Activated naive CD4-positive, alpha-beta T cell (primary cell): ENCODE data around the gene CD82.

ENCODE experiments used
- DNase-seq, 4 experiments: peaks; one replicate each; lab custom pipeline; 2025; lab: John Stamatoyannopoulos, UW

Gene CD82

DNA sequence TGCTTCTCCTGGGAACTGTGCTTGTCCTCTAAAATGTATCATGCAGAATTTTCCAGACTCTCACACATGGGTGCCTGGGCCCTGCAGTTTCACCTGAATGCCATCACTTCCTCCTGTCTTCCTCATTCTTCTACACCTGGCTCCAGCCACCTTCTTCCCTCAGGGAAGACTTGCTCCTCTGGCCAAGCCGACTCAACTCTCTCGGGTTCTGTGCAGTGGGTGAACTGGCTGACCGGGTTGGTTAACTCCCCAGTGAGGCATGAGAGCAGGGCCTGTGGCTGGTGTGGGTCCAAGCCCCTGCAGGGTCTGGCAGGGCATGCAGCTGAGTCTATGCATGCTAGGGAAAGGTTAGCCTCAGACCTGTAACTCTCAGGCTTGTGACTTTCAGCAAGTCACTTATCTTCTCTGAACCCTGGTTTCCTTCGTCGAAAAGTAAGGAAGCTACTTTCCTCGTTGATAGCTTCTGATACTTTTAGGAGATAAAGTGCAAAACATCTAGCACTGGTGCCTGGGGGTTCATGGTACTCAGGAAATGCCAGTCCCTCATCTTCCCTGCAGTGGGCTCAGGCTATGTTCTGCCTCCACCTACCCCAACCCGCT, 11.9 kb downstream of the CD82 start:
- DNase-seq = no peak

DNA sequence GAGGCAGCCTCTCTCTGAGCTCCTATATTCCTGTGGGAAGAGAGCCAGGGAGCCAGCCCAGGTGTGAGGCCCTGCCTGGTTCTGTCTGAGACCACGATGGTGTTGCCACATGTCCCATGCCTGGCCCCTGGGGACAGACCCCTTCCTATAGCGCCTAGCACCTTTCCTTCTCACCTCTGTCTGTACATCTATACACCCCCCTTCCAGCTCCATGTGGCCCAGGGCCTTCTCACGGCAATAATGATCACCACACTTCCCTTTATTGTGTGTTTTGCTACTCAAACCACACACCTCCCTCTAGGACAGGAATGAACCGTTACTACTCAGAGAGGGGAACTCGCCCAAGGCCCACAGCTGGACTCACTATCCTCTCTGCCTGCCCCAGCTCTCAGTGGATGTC, 12.8 kb downstream of the CD82 start:
- no peak for DNase-seq

DNA sequence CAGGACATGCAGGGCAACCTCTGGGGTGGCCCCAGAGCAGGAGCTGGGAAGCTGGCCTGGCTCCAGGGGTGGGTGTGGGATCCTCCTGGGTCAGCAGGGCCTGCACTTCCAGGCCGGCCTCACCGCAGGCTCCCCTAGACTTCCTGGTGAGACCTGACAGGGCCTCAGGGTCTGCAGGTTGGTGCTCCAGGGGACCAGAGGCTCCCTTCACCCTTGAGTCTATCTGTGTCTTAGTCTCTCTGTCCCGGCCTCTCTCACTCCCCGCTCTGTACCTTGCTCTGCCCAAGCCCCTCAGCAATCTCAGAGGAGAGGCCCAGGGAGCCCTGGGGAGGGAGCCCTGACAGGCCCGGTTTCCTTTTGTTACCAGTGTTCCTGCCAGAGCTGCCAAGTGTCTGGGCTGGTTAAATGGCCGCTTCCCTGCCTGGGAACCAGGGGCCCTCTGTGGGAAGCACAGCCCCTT, 13.9 kb downstream of the CD82 start:
- no peak for DNase-seq

DNA sequence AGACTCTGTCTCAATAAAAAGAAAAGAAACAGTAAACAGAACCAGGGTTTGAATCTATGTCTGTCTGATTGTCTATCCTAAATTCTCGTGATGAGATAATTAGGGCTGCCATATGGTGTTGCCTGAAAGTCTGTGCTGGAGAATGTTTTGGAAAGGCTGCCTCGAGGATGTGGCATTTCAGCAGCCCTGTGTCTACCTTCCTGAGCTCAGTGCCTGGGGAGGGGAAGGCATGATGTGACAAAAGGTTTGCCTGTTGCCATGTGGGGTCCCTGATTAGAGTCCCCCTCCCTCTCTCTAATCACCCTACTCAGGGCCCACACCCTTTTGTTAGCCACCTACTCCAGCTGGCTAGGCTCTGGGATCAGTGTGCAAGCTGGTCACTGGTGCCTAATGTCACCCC, 15.2 kb downstream of the CD82 start:
- no peak for DNase-seq

DNA sequence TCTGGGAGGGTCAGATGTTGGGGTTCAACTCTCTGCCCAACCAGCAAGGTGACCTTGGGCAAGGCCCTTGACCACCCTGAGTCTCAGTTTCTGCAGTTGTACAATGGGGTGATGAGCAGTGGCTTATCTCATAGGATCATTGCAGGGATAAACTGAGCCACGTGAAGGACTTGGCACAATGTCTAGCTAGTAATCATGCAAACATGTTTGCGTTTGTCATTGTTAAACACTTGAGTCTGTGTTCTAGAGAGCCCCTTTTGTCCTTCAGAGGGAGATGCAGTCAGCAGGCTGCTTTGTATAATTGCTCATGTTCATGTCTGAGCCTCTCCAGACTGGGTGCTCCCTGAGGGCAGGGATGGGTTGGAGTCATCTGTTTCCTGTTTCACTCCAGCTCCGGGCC, 15.8 kb downstream of the CD82 start:
- DNase-seq = no peak

DNA sequence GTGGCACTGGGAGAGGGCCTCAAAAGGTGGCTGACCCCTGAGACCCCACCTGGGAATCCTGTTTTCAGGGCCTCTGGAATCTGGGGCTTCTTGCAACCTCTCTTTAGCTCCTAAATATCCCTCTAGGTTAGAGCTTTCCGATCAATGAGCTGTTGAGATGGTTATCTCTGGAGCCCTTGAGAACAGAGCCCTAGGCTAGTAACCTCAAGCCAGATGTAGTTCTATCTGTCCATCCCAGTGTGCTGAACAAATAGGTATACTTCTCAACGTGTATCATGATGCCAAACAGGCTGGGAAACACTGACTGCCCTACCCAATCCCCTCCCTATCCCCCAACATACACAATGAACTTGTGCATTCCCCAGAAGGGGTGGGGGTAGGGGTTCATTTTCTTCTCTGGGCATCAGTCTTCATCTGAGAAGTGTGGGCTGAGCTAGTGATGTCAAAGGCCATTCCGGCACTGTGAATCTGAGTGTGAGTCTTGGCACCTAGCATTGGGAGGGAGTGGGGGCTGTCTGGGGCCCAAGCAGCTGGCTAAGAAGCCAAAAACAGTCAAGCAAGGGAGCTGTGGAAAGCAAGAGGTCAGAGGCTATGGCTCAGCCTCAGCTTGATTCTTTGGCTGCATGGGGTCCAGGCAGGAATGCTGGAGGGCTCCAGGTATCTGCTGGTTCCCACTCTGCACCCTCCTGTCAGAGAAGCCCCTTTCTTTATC, 17.3 kb downstream of the CD82 start:
- DNase-seq = no peak

DNA sequence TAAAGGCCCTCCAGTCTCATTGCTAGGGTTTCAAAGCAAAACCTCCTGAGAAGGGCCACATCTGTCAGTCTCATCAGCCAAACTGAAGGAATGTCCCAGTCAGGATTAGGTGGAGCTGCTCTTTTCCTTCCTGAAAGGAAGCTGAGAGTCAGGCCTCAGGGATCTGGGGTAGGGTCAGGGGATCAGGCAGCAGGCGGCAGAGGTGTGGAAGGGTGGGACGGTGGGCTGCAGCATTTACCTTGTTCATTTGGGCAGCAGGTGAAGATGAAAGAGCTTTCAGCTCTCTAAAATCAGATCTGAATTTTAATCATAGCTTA, 17.8 kb downstream of the CD82 start:
- DNase-seq = no peak

DNA sequence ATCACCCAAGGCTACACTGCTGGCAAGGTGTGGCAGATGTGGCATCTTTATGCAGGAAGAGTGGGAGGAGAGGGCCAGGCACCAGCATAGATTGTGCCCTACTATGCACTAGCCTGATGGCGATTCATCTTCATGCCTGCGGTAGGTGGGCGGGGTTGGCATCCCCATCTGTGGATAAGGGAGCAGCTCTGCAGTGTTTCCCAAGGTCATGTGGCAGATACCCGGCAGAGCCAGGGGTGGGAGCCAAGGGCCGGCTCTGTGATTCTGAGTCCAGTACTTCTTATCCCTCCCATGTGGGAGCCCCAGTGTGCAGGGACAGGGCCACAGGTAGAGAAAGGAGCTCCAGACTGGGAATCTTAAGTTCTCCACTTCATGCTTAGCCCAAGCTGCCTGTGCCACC, 20.0 kb downstream of the CD82 start:
- DNase-seq = no peak

DNA sequence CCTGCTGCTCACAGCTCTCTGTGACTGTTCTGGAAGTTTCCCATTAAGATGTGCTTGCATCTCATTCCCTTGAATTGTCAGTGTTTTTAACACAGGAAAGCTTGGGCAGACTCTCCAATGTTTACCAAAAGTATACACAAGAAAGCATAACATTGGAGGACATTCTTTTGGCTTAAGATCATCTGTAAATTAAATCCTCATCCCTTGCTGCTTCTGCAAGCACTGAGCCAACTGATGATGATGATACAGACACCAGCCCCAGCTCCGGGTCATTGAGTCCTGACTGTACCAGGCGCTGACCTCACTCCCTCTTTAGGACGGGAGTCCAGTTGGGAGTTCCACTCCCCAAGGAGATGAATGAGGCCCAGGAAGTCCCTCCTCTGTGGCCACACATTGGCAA, 23.8 kb downstream of the CD82 start:
- DNase-seq = no peak

DNA sequence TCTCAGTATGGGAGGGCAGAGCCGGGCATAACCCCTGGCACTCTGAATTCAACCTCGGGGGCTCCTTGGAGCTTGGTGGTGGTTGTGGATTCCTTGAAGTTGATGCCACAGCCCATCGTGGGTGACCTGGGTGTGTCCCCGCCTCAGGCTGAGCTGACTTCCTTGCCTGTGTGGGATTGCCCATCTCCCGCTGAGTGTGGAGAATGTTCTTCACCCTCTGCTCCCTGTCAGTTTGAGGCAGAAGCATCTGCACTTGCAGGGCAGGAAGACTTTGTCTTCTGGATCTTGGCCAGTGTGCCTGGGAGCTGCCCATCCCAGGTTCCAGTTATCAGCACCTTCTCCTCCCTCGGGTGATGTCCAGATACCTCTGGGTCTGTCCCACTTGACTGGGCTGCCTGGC, 25.3 kb downstream of the CD82 start:
- DNase-seq = no peak

DNA sequence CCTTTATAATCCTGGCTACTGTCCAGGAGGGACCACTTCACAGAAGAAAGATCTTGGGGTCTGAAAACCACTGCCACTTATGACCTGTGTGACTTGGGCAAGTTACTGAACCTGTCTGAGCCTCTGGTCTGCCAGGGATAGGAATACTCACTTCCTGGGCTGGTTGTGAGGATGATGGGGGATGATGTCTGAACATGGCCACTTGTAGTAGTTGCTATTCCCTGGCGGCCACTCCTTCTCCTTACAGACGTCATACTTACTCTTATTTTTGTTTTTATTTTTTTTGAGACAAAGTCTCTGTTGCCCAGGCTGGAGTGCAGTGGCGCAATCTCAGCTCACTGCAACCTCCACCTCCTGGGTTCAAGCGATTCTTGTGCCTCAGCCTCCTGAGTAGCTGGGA, 26.1 kb downstream of the CD82 start:
- no peak for DNase-seq

DNA sequence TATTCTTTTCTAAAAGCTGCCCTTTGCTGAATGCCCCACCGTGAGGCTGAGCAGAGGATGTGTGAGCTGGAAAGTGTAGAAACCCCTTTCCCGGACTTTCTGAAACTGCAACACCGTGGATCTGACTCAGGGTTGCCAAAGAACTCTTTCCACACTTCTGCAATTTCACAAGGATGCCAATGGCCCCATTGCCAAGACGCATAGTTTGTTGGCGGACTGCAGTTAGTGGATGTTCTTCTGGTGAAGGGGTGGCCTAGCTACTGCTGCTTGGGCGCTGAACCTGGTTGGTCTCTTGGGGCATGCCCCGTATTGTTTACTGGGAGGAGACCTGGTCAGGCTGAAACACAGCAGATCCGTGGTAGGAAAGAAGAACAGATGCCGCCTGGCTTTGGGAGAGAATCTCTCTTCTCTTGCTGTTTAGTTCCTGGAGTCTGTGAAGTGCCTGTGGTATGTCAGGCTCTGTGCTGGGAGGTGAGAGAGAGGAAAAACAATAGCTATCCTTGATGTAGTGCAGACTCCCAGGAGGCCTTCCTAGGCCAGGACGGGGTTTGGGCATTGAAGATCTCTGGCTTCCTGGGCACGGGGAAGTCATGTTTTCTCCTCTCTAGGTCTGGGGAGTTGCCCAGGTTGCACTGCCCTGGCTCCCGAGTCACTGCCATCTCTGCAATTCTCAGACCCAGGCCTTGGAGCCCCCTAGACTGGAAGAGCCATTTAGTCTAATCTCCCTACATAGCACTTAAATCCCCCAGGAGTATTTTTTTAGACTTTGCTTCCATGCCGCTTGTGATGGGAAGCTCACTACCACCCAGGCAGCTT, 26.9 kb downstream of the CD82 start:
- DNase-seq = no peak

DNA sequence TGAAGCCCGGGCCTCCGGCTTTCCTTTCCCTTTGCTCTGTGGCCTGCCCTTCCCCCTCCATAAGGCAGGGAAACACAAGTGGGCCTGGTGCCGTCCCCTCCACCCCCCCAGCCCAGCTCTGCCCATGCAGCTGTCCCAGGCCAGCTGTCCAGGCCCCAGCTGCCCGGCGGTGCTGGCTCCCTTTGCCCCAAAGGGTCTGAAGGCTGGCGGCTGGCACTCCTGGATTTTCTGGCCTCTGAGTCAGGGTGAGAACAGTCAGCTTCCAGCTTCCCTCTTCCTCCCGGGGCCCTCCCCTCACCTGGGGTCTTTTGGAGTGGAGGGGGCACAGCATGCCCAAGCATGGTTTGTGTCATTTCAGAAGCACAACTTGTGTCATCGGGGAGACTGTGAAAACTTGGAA, 27.8 kb downstream of the CD82 start:
- no peak for DNase-seq

DNA sequence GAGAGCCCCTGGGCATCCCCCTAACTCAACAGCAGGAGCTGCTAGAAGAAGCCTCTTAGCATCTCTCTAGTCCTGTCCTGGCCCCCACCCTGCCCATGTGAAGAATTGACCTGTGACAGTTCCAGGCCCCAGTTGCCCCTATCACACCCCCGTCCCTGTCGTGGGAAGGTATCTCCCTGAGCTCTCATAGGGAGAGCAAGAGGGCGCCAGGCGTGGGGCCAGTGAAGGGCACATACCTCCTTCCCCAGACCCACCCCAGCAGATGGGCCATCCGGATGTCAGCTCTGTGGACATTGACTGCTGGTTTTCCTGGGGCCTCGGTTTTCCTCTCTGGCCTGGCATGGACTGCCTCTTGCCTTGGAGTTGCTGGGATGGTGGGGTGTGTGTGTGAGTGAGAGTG, 29.5 kb downstream of the CD82 start:
- DNase-seq = no peak

DNA sequence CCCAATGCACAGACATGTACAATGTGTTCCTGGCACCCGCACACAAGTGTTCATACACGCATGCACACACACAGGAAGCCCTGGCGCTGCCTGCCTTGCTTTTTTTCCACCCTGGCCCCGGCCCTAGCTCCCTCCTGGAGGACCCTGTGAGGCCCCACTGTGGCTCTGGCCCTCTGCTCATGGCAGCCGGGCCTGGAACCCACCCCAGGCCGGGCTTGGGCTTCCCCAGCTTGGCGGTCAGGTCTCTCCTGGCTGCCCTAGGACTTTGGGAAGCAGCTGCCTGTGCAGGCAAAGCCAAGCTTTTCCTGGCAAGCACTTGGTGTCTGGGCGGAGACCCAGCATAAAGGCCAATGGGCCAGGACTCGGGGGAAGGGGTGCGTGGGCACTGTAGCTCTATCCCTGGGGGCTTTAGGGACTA, 30.5 kb downstream of the CD82 start:
- DNase-seq = no peak

DNA sequence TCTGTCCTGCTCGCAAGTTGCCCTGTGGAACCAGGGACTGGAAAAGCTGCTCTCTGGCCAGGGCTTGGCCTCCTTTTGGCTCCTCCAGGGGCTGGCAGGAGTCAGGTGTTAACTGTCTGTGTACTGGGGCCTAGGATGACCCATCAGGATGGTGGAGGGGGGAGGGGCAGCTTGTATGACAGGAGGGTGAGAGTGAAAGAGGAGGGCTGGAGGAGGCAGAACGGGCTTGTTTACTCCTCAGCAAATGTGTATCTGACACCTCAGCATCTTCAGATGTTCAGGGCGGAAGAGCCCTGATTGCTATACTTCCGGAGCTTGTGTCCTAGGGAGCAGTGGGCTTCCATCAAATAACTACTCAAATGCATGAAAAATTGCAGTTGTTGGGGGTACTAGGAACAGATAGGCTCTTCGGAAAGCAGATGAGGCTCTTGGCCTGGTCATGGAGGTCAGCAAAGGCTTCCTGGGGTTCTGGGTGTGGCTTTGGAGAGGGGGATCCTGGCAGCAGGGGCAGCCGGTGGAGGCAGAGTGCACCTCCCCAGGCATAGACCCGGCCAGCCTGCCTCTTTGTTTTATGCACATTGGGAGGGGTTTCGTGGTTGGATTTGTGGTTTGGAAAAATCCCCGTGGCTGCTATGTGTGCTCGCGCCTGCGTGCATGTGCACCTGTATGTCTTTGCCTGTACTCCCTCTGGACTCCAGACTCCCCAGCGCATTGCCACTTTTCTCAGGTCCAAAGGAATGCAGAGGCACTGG, 31.2 kb downstream of the CD82 start:
- DNase-seq = no peak

DNA sequence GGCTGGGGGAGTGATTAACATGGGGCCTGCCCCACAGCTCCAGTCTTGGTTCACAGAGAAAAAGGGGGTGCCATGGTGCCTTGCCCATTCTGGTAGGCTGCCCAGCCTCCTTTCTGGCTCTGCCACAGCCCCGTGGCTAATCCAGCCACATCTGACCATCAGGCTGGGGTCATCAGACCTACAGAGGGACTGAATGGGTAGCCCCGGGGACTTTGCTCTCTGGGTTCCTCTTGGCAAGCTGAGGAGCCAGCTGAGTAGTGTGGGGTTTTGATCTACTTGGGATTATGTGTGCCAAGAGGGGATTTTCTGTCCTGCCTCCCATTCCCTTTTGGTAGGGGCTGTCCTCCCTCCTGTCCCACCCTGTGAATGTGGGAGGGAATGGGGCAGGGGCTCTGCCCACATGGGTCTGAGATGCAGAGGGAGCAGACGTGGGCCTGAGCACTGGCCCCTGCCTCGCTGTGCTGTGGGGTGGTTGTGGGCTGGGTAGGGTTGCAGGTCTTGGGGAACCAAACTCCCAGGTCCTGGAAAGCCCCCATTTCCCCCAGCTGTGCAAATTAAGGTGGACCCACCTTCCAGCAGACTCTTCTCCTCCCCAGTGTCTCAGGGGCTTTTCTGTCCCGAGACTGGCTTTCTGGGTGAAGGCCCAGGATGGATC, 32.0 kb downstream of the CD82 start:
- no peak for DNase-seq

DNA sequence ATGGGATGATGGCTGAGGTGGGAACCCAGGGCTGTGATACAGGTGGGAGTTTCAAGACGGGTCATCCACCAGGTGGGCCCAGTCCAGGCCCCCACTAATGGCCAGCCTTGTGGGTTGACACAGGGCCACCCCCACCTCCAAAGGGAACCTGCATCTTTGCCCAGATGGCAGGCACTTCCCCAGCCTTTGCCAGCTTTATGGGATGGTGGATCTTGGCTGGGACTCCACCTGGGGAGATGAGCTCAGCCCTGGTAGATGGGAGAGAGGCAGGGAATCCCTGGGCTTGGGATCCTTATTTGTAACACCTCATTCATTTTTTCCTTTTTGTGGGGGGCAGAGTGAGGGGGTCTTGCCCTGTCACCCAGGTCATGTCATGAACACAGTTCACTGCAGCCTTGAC, 33.4 kb downstream of the CD82 start:
- DNase-seq = no peak

DNA sequence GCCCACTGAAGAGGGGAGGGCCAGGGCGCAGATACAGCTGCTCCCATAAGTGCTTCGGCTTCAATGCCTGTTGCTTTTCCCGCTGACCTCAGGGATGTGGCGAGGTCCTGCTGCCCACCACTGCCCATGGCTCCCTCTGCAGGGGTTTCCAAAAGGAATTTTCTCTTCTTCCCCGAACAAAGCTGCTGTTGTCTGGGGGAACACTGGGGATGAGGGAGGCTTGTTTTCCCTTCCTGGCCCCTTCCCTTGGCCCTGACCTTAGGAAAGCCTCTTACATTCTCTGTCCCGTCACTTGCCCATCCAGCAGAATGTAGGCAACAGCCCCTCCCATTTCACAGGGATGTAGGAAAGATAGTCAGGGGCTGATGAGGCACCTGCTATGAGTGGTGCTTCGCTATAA, 34.8 kb downstream of the CD82 start:
- no peak for DNase-seq

DNA sequence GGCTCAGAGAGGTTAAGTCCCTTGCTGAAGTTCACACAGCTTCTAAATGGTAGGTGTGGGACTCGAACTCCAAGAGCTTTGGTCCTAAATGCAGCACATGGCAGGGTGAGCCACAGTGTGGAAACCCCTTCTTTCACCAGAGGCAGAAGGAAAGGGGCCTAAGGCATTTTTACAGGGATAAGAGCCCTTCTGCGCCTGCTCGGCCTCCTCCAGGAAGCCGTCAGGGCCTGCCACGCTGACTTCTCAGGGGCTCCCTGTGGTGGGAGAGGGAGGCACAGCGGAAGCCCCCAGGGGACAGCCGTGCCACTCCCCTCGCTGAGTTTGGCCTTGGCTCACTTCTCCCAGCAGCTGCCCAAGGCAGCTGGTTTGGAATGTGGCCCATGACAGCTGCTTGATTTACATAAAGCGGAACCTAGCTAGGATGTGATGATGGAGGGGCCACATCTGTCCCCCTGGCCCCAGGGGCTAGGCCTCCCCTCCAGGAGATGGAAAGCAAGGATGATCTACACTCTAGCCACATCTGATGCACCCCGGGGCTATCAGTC, 35.4 kb downstream of the CD82 start:
- DNase-seq = no peak

DNA sequence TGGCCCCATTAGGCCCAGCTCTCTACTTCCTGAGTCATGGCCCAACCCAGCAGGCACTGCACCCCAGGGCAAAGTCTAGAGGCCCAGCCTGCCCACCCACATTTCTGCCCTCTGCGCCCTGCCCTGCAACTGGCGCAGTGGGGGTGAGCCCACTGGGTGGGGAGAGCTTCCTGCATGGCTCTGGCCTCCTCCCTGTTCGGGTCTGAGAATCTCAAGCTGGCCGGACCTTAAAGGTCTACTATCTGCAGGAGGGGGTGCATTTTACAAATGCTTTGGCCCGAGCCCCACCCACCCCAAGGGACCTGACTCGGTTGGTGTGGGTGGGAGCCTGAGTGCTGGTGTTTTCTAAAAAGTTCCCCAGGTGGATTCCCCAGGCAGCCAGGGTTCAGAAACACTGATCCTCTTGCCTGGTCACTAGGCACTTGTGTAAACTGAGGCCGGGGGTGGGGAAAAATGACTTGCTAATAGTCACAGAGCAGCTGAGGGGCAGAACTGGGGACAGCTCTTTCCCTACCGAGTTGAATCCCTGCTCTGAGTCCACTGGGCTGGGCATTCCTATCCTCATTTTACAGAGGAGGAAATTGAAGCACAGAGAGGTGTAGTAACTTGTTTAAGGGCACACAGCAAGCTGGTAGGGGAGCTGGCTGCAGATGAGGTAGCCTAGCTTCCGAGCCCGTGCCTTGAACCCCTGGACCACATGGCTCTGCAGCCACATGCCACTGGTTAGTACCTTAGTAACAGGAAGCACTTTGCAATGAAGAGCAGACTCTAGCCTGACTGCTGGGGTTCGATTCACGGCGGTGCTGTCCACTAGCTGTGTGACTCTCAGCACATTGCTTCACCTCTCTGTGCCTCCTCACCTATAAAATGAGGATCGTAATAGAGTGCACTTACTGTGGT, 36.3 kb downstream of the CD82 start:
- DNase-seq = no peak
